ENCODE data around the gene PNLIPRP1.

PNLIPRP1 gene

DNA sequence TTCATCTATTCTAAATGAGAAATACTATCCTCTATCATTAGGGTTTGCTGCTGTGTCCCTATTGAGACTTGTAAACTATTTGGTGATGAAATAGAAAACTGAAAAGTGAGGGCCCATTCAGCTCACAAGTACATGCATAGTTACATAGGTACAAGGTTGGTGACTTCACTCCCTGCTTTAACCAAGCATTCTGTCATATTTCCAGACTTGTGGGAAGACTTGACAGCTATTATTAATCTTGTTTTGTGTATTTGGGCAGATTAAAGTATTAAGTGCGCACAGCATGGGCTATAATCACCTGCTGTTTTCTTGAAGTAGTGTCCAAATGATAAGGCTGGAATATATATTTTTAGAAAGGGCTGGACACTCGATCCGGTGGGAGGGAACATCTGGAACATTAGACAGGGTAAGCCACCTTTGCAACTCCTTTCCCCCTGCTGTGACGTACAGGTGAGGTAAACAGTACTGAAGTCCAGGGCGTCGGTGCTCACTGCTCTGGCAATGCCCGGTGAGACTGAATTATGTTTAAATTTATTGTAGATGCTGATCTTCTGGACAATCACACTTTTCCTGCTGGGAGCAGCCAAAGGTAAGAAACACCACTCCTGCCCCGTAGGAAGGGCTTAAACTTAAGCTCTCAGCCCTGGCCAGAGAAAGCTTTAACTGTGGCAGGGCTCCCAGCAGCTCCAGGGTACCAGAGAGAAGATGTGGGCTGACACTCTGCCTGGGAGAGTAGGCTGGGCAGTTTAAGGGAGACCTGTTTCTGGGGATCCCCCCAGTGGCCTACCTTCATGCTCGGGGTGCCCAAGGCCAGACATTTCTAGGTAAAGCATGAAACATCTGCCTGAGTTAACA is at the start of gene PNLIPRP1:
Gene PNLIPRP1 (plus strand): TSS at position 370 of the 855 bp plus-strand sequence. CDS start 171 bp downstream, at position 541.
- no peak for DNase-seq

DNA sequence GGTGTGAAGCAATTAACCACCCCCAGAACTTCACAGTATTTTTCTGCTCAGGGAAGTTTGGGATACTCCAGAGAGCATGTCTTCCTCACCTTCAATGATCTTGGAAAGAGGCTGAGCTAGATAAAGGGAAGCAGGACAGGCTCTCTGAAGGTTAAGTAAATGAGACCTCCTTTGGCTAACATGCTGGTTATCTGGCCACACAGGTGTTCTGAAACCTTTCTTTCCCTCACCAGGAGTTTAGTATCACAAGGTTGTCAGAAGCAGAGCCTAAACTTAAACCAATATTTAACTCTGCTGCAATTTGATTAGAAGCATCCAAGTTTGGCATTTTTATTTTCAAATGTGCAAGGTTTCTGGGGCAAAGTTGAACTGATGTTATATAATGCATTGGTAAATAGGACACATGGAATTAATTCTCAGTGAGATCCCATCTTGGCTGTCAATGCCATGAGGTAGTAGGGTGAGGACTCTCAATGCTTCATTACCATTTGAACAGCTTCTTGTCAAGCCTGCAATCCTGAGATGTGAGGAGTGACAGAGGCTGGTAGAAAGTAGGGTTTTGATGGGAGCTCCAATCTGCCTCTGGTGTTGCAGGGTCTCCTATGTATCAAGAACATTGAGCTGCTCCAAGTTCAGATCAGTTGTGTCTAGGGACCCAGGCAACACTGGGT is 48.6 kb upstream of the PNLIPRP1 start:
- DNase-seq: no peak

DNA sequence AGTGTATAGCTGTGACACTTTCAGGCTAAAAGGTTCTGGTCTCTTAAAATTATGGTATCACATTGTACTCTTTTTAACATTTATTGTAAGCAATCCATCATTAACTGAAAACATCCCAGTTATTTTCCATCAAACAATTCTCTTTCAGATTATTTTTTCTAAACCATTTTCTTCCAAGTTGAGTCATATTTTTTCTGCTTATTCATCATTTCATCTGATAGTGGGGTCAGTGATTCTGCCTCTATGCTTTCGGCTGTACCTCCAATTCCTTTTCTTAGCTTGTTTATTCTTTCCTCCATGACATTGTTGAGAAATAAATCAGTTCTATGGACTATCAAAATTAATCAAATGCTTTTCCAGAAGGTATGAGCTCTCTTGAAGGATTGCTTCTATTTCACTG is 45.6 kb upstream of the PNLIPRP1 start:
- no peak for DNase-seq

DNA sequence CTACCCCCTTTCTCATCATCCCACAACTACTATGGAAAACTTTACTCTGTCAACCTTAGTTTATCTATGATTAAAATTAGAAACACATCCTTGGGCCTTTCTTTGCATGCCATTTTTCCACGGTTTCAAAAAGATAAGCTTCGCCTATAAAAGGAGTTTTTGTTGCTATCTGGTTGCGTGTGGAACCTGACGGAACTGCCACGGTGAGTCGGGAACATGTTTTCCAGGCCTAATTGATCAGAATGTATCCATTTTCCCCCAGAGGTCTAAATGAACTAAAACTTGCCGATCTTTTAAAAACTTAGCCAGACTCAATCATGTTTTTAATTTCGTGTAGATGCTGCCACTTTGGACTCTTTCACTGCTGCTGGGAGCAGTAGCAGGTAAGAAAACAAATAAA is 45.0 kb upstream of the PNLIPRP1 start, which contains the start of gene PNLIP:
Gene PNLIP (plus strand): TSS at position 176 of the 400 bp plus-strand sequence. CDS start 162 bp downstream, at position 338.
- DNase-seq: no peak

DNA sequence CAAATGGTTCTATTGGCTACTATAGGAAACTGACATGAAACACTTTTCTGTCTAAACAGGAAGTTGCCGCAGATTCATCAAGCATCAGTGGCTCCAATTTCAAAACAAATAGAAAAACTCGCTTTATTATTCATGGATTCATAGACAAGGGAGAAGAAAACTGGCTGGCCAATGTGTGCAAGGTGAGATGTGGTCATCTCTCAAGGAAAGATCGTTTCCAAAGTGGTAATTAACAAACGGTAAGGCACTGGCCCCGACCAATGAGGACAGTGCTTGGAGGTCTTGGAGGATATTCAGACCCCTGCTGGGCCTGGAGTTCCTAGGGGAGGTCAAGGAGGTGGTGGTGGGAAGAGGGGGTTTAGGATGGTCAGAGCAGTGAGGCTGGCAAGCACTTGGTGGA is 42.5 kb upstream of the PNLIPRP1 start:
- DNase-seq: no peak

DNA sequence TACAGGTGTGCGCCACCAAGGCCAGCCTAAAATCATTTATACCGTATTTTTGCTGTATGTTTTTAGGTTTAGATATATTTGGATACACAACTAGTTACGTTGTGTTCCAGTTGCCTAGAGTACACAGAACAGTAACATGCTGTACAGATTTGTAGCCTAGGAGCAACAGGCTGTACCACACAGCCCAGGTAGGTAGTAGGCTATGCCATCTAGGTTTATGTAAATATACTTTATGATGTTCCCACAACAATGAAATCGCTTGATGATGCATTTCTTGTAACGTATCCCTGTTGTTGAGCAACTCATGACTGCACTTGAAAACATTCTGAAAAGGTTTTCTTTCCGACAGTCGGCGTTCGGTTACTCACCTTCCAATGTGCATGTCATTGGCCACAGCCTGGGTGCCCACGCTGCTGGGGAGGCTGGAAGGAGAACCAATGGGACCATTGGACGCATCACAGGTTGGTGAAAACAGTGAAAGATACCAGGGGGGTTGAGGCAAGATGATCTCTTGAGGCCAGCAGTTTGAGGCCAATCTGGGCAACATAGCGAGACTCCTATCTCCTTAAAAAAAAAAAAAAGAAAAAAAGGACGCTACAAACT is 37.3 kb upstream of the PNLIPRP1 start:
- no peak for DNase-seq

DNA sequence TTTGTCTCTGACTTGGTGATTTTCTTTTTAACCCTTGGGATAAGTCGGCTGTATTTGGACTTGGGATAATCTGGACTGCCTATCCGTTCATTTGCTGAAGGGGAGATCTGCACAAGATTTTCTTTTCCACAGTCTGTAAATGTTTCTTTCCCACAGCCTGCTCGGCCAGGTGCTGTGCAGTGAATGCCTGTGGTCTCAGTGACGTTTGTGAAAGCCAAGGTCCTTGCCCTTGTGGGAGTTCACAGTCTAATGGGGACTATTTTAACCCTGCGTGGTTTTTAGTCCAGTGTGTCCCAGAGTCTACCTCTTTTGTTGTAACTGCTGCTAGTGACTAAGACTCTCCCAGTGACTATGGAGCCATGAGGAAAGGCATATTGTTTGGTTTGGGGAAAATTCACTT is 36.1 kb upstream of the PNLIPRP1 start:
- no peak for DNase-seq

DNA sequence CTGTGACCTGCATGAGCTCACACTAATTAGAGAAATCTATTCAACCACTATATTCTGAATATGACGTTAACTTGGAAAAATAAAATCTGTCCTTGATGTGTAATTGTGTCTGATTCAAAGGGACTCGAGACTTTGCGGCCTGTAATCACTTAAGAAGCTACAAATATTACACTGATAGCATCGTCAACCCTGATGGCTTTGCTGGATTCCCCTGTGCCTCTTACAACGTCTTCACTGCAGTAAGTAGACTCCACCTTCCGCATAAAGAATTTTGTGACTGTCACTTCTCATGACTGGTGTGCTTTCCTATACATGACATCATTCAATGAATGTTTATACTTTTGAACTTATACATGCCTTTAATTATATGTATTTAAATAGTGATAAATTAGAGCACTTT is 34.9 kb upstream of the PNLIPRP1 start:
- DNase-seq: no peak

DNA sequence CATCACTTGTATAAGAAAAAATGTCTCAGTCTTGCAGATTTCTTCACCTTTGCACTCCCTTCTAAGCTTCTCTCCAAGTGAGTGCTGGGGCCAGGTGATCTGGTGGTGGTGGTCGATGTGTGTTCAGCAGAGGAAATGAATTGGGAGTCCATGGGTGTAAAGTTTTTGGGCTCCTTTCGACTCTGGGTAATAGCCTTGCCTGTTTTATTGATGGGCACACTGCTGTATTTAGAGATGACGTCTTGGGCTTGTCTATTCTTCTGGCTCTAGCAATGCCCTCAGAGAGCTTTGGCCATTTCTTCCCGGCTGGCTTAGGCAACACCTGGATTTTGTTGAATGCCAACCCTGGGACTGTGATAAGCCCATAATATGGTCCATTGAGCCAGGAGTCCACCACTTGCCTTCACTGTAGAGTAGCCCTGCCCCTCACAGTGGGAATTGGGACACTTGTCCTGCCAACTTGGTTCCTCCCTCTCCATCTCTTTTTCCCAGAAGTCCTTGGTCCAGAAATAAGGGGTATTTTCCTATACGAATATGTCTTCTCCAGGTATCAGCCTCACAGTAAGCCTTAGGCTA is 33.4 kb upstream of the PNLIPRP1 start:
- DNase-seq: no peak

DNA sequence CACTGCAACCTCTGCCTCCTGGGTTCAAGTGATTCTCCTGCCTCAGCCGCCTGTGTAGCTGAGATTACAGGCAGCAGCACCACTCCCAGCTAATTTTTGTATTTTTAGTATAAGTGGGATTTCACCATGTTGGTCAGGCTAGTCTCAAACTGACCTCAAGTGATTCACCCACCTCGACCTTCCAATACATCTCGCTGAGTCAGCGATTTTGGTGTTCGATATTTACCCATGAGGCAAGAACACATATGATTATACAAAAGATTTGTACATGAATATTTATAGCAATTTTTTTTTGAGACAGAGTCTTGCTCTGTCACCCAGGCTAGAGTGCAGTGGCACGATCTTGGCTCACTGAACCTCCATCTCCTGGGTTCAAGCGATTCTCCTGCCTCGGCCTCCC is 25.2 kb upstream of the PNLIPRP1 start:
- no peak for DNase-seq

DNA sequence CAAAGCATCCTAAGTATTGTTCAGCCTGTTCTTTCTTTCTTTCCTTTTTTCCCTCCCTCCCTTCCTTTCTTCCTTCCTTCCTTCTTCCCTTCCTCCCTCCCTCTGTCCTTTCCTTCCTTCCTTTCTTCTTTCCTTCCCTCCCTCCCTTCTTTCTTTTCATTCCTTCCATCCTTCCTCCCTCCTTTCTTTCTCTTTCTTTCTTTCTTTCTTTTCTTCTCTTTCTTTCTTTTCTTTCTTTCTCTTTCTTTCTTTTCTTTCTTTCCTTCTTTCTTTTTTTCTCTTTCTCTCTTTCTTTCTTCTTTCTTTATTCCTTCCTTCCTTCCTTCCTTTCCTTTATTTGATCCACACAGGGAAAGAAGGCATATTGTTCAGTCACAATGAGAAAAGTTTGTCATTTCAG is 23.8 kb upstream of the PNLIPRP1 start:
- DNase-seq: no peak

DNA sequence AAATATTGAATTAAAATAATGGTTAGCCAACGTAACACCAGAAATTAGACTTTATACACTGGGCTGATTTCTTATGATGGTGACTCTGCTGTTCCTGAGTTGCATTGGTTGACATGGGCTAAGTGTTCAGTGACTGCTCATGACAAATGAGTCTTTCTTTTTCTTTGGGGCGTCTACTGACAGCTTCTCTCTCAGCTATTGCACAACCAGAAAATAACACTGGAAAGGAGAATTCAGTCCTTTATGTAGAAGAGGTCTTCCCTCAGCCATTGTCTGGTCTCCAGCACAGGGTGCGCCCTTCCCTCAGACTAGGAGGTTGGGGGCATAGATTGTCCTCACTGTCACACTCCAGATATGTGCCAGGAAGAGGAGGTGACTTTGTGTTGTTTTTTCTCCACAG is 23.4 kb upstream of the PNLIPRP1 start:
- DNase-seq: no peak

DNA sequence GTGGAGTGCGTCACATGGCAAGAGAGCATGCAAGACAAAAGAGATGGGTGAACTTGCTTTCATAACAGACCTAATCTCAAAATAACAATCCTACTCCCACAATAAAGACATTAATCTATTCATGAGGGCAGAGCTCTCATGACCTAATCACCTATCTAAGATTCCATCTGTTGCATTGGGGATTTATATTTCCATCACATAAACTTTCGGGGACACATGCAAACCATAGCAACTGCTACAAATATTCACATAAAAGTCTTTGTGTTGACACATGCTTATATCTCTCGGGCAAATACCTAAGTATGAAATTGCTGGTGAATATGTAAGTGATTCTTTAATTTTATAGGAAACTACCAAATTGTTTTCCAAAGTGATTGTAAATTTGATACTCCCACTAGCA is 16.0 kb upstream of the PNLIPRP1 start:
- no peak for DNase-seq

DNA sequence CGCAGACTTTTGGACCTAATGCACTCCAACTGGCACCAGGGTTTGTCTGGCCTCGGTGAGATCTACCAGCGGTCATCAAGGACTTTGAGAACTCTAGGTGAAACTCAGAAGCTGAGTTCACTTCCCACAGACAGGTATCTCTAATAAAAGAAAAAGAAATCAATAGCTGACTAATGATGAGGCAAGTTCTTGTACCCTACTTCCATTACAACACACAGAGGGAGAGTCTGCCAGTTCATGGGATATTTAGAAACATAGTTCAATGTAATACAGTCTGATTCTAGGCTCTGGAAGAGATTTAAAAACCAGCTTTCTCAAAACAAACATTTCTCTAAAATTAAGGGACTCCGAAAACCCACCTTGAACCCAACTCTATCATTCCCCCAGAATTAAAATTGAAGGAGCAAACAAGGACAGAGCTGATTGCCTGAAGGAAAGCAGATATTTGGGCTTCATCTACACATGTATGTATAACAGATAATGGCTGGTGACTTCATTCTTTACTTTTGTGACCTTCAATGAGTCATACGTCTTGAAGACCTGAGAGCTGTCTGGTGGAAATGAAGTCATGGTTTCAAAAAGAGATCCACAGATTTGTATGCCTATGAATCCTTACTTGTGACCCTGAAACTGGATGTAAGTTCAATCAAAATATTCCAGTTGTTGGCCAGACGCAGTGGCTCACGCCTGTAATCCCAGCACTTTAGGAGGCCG is 2.7 kb upstream of the PNLIPRP1 start:
- no peak for DNase-seq

DNA sequence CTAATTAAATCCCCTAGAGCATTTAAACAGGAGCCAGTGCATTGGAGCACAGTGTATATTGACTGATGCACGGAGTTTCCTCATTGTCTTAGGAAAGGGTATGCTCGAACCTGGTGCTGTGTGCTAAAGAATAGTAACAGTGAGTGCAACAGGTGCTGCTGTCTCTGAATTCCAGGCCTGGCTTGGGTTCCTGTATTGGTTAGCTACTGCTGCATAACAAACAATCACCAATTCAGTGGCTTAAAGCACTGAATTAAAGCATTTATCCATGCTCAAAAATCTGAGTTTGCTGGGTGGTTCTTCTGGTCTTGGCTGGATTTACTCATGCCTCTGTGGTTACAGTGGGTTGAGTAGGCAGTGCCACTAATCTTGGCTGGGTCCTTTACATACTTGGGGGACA is 1.8 kb upstream of the PNLIPRP1 start:
- no peak for DNase-seq

DNA sequence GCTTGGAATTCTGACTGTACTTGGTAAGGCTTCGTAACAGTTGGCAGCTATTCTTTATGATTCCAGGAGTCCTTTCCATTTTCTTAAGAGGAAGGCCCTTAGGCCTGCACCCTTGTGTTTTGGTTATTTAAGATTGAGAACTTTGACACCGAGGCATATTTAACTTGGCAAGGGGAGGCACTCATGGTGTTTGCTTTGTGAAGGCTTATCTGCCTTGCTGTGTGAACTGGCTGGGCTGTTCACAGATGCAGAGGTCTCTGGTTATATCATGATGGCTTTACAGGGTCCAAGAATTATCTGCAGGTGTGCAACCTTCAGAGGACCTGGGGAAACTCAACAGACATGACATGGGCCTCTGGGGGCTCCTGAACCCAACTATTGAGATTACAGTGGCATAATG is 833 bp upstream of the PNLIPRP1 start:
- DNase-seq: no peak

DNA sequence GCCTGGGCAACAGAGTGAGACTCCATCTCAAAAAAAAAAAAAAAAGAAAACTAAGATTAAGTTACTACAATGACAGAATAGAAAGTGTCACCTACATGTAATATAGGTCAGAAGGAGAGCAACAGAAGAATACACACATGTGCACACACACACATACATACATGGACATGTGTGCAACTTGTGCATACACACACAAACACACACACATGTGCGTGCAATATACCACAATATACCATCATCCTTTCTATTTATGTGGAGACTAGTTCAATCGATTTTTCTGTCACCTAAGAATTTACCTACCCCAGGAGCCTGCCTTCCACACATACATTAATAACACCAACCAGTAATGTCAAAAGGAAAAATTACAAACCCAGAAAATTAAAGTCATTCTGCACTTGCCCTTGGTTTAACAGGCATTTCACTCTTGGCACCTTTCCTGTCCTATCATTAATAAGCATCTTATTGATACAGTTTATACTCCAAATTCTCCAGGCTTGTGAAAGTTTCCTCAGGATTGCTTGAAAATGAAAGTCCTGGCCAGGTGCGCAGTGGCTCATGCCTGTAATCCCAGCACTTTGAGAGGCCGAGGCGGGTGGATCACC is 2.5 kb downstream of the PNLIPRP1 start:
- DNase-seq: no peak

DNA sequence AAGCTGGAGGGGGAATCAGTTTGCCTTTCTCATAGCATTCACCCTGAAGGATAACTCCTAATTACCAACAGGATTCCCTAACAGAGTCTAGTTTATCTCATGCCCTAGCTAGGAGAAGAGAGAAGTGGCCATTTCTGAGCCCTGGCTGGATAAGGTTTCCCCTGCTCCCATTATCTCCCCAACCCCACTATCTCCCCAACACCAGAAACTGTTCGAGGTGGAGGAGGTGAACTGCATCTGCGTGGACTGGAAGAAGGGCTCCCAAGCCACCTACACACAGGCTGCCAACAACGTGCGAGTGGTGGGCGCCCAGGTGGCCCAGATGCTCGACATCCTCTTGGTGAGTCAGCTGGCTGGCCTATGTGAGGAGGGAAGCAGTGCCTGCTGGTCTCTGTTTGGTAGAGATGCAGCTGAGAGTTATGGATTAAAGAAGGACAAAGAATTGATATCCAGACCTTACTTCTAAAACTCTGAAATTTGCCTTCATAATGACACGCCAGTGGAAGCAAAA is 3.8 kb downstream of the PNLIPRP1 start:
- DNase-seq: no peak

DNA sequence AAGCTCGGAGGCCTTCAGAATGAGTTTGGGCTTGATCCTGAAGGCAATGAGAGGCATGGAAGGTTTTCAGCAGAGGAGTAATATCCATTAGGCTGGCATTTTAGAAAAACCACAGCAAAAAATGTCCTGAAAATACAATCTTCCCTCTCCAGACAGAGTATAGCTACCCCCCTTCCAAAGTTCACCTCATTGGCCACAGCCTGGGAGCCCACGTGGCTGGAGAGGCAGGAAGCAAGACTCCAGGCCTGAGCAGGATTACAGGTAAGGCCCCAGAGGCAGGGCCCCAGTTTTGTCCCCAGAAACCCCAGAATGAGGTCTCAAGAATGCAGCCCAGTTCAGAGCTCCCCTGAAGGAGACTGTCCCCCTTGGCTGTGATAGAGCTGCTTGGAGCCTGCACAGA is 5.3 kb downstream of the PNLIPRP1 start:
- DNase-seq: no peak

DNA sequence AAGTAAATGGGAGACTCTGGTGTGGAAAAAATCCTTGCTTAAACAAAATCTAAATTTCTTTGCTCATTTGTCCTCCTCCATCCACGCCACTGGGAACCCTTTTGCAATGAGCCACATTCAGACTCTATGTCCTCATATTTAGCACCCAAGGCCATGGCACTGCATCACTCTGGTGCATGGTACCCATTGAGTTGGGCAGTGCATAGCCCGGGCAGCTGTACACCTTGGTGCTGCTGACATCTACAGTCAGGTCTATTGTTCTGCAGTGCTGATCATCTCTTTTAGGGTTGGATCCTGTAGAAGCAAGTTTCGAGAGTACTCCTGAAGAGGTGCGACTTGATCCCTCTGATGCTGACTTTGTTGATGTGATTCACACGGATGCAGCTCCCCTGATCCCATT is 6.8 kb downstream of the PNLIPRP1 start:
- DNase-seq: no peak

DNA sequence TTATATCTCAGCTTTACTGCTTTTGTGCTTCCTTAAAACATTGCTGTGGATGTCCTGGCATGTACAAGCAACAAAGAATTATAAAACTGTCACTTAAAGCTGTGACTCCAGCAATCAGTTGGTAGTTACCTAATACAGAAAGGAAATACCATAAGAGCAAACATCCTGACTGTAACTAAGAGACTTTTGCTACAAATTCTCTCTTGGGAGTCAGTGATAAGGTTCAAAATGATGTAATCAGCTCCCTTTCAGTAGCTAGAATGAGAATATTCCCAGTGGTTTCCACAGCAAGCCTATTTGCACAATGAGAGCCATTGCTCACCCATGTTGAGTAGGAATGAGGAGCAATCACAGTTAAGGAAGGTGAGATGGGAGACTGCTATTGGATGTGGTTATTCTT is 7.6 kb downstream of the PNLIPRP1 start:
- DNase-seq: no peak

DNA sequence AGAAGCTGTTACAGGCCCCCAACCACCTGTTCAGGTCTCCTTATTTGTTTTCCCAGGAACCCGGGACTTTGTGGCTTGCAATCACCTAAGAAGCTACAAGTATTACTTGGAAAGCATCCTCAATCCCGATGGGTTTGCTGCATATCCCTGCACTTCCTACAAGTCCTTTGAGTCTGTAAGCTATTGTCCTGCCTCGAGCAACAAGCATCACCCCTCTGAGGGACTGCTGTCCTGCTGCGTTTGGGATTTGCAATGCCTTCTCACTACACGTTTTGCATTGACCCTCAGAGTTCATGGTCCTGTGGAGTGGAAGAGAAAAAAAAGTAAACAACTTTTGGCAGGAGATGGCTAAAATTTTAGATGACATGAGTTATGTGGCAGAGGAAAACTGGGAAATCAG is 9.2 kb downstream of the PNLIPRP1 start:
- DNase-seq: no peak

All from CD4-positive, alpha-beta T cell treated with Interleukin-1 beta for 1 hour (primary cell).